KMS-11 (cell line): Measurements from ENCODE around the gene KIAA1328.
A peak's percentile ranks its signal among the peaks of the same experiment; 100 is the strongest.

ENCODE experiments used
- H2AFZ ChIP-seq: fragments of 200-600 bp; sonication (generic); 2 replicates; pipeline ENCODE4 v1.6.1; 2016; ENCODE audit warnings: antibody characterized with exemption, mixed run types, low read depth
- H3K27ac ChIP-seq: fragments of 200-600 bp; sonication (generic); 2 replicates; pipeline ENCODE4 v1.6.1; 2016; ENCODE audit warnings: mild to moderate bottlenecking, mixed run types
- H3K27me3 ChIP-seq: fragments of 200-600 bp; sonication (generic); 2 replicates; pipeline ENCODE4 v1.6.1; 2017; ENCODE audit warnings: mild to moderate bottlenecking, low read depth, mixed run types, moderate library complexity; ENCODE audit not compliant: insufficient read depth
- H3K36me3 ChIP-seq: fragments of 200-600 bp; sonication (generic); 2 replicates; pipeline ENCODE4 v1.6.1; 2017; ENCODE audit warnings: mild to moderate bottlenecking, mixed run types; ENCODE audit not compliant: insufficient read depth
- H3K4me1 ChIP-seq: fragments of 200-600 bp; sonication (generic); 2 replicates; pipeline ENCODE4 v1.6.1; 2016; ENCODE audit warnings: mild to moderate bottlenecking, low read depth, mixed run types; ENCODE audit not compliant: poor library complexity, severe bottlenecking
- H3K4me2 ChIP-seq: fragments of 200-600 bp; sonication (generic); 2 replicates; pipeline ENCODE4 v1.7.0; 2016; ENCODE audit warnings: mild to moderate bottlenecking, mixed run types
- H3K4me3 ChIP-seq: fragments of 200-600 bp; sonication (generic); IDR thresholded peaks from 2 replicates; pipeline ENCODE4 v1.6.1; 2017; ENCODE audit warnings: low read depth, low read length, mixed read lengths; ENCODE audit not compliant: insufficient read depth
- H3K79me2 ChIP-seq: fragments of 200-600 bp; sonication (generic); 2 replicates; pipeline ENCODE4 v1.6.1; 2016; ENCODE audit warnings: low read depth, mixed run types; ENCODE audit not compliant: insufficient read depth
- H3K9ac ChIP-seq: fragments of 200-600 bp; sonication (generic); 2 replicates; pipeline ENCODE4 v1.6.1; 2016; ENCODE audit warnings: mild to moderate bottlenecking, mixed run types
- H4K20me1 ChIP-seq: fragments of 200-600 bp; sonication (generic); 2 replicates; pipeline ENCODE4 v1.6.1; 2016; ENCODE audit warnings: mild to moderate bottlenecking, mixed run types; ENCODE audit not compliant: insufficient read depth
- TF ChIP-seq, protein P1 (sequence below): fragments of 200-600 bp; sonication (generic); conservative IDR thresholded peaks from 2 replicates; pipeline ENCODE4 v1.6.1; 2017; ENCODE audit warnings: low read depth, mild to moderate bottlenecking, antibody characterized with exemption, low read length, moderate library complexity, mixed read lengths

KIAA1328 gene

DNA sequence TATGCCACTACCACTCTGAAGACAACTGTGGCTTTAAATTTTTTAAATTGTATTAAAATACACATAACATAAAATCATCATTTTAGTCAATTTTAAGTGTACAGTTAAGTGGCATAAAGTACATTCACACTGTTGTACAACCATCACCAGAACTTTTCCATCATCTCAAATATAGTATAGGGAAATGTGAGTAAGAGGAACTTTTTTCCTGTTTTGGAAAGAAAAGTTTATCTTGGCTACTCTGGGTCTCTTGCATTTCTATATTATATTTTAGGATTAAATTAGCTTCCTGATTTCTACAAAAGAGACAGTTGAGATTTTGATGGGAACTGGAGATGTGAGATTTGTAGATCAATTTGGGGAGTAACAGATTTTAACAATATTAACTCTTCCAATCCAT is 3.4 kb upstream of the KIAA1328 start:
- peaks cover 32% of the 10 kb centered on the region for H3K79me2 ChIP-seq
- H3K27ac ChIP-seq = no peak overlapping the region
- H3K9ac ChIP-seq = no peak overlapping the region
- TF ChIP-seq, protein P1, sequence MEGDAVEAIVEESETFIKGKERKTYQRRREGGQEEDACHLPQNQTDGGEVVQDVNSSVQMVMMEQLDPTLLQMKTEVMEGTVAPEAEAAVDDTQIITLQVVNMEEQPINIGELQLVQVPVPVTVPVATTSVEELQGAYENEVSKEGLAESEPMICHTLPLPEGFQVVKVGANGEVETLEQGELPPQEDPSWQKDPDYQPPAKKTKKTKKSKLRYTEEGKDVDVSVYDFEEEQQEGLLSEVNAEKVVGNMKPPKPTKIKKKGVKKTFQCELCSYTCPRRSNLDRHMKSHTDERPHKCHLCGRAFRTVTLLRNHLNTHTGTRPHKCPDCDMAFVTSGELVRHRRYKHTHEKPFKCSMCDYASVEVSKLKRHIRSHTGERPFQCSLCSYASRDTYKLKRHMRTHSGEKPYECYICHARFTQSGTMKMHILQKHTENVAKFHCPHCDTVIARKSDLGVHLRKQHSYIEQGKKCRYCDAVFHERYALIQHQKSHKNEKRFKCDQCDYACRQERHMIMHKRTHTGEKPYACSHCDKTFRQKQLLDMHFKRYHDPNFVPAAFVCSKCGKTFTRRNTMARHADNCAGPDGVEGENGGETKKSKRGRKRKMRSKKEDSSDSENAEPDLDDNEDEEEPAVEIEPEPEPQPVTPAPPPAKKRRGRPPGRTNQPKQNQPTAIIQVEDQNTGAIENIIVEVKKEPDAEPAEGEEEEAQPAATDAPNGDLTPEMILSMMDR = no peak
- H2AFZ ChIP-seq = no peak overlapping the region
- no peak overlapping the region for H3K4me2 ChIP-seq
- H3K36me3 ChIP-seq = no peaks in the 10 kb centered on the region
- peaks cover 35% of the 10 kb centered on the region for H3K4me1 ChIP-seq
- no peaks in the 10 kb centered on the region for H3K27me3 ChIP-seq
- H4K20me1 ChIP-seq = no peaks in the 10 kb centered on the region
- no peak overlapping the region for H3K4me3 ChIP-seq

DNA sequence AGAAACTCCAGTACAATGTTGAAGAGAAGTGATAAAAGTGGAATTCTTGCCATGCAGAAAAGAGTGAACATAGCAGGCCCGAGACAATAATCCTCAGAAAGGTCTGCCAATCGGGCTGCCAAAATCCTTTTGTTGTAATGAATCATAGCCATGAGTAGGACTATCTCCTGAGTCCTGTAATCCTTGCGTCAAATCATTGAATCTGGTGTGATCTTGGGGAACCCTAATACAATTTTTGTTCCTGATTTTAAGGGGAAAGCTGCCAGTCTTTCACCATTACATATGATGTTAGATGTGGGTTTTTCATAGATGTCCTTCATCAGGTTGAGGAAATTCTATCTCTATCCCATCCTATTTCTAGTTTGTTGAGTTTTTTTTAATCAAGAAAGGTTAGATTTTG is 2.4 kb upstream of the KIAA1328 start:
- peaks cover 32% of the 10 kb centered on the region for H3K79me2 ChIP-seq
- H2AFZ ChIP-seq = no peak overlapping the region
- no peaks in the 10 kb centered on the region for H3K27me3 ChIP-seq
- no peak overlapping the region for H3K9ac ChIP-seq
- H3K36me3 ChIP-seq = no peaks in the 10 kb centered on the region
- no peak overlapping the region for H3K4me2 ChIP-seq
- no peak overlapping the region for H3K27ac ChIP-seq
- TF ChIP-seq, protein P1 = no peak
- H3K4me1 ChIP-seq = peaks cover 43% of the 10 kb centered on the region
- H3K4me3 ChIP-seq = no peak overlapping the region
- no peaks in the 10 kb centered on the region for H4K20me1 ChIP-seq

DNA sequence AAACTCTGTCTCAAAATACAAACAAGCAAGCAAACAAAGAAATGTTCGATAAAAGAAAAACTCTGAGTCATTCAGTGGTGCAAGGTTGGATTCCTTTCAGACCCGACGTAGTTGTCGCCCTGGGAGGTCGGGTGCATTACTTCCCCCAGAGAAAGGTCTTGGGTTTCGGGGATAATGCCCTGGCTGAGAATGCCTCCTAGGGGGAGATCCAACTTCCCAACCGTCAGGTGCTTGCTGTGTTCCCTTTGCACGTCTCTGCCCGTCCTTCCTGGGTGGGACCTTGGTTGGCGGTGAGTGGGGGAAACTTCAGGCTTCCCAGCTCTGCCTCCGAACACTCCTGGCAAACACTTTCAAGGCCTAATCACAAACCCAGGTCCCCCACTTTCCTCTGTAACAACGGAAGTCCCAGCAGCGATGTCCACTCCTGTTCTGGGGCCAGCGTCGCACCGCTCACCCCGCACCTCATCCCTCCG is 734 bp upstream of the KIAA1328 start:
- Histone ChIP-seq H3K4me2 (peak overlapping the region; percentile 66), H3K27ac (peak overlapping the region; percentile 77), H3K36me3 (no peaks in the 10 kb centered on the region), H3K4me3 (no peak overlapping the region), H3K27me3 (no peaks in the 10 kb centered on the region), H3K4me1 (peaks cover 43% of the 10 kb centered on the region), H3K79me2 (peaks cover 28% of the 10 kb centered on the region), H3K9ac (peak overlapping the region; percentile 82), H2AFZ (peak overlapping the region; percentile 88), H4K20me1 (no peaks in the 10 kb centered on the region)
- TF ChIP-seq, protein P1 = no peak

DNA sequence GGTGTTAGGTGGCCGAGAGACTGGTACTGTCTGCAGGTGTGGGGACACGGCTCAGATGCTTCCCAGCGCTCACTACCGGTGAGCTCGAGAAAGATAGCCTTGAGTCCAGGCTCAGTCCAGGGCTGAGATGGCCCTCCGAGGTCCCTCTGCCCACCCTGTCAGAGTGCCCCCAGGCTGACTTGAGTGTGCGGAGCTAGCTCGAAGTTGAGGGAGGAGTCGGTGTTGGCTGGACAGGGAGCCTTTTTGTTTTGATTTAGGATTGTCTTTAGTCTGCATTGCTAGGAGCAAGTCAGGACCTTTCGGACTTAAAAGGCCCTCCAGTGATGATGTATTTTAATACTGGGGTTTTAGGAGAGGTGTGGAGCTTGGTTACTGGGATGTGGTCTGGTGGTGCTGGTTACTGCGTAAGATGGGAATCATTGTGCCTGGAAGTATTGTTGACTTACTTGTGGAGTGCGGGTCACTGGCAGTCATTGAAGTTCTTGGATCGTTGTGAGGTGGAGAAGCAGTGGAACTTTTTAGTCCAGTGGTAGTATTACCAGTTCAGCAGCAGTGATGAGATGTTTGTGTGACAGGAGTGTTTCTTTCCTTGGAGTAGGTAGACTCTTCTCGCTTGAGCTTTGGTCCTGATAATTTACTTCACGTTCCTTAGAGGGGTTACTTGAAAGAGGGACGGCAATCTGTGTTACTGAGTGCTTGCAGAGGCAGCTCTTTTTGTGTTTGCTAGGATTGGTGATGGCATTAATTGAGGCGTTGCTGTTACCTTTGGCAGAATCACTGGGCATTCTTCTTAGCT is 633 bp downstream of the KIAA1328 start:
- Histone ChIP-seq H2AFZ (peak overlapping the region; percentile 88), H3K4me1 (peaks cover 33% of the 10 kb centered on the region), H3K9ac (peak overlapping the region; percentile 82), H3K4me2 (peak overlapping the region; percentile 67), H3K27me3 (no peaks in the 10 kb centered on the region), H3K27ac (peak overlapping the region; percentile 77), H3K36me3 (no peaks in the 10 kb centered on the region), H4K20me1 (no peaks in the 10 kb centered on the region), H3K79me2 (peaks cover 28% of the 10 kb centered on the region), H3K4me3 (no peak overlapping the region)
- TF ChIP-seq, protein P1 = no peak
